WTC11 (cell line): ENCODE measurements around the gene GSK3B. TPM values are rescaled to one million over a fixed set of nuclear protein-coding genes. Genes with fewer than 3 reads are reported as not detected.

Experiments used
- ATAC-seq: fragments of 200-7000 bp; cut with Tn5 transposase; 2 replicates; pipeline ENCODE4 v1.10.0; 2021; ENCODE audit warnings: mild to moderate bottlenecking, moderate library complexity
- CTCF ChIA-PET: fragments of 300-600 bp; sonication (Branson Sonifier 250); formaldehyde crosslinking; loops from one replicate; lab custom pipeline; 2021; ENCODE audit warnings: antibody characterized with exemption; lab: Charles Lee
- POLR2A ChIA-PET: fragments of 350-600 bp; sonication (Branson Sonifier 250); formaldehyde crosslinking; loops from one replicate; lab custom pipeline; 2021; ENCODE audit warnings: antibody characterized with exemption; lab: Charles Lee
- DNase-seq: peaks from one replicate; pipeline ENCODE4 v3.0.0; 2021; ENCODE audit warnings: low spot score
- H3K27ac Mint-ChIP-seq: 2 replicates; pipeline ENCODE4 v1.8.0; 2021; ENCODE audit warnings: mixed read lengths
- H3K27me3 Mint-ChIP-seq: 2 replicates; pipeline ENCODE4 v1.8.0; 2021; ENCODE audit warnings: low read depth, mild to moderate bottlenecking, moderate library complexity, mixed read lengths
- H3K36me3 Mint-ChIP-seq: 2 replicates; pipeline ENCODE4 v1.8.0; 2021; ENCODE audit warnings: mixed read lengths
- H3K4me1 Mint-ChIP-seq: 2 replicates; pipeline ENCODE4 v1.8.0; 2022; ENCODE audit warnings: mixed read lengths
- H3K4me3 Mint-ChIP-seq: 2 replicates; pipeline ENCODE4 v1.8.0; 2021; ENCODE audit warnings: mild to moderate bottlenecking, moderate library complexity, mixed read lengths
- H3K9me3 Mint-ChIP-seq: 2 replicates; pipeline ENCODE4 v1.8.0; 2021; ENCODE audit warnings: mixed read lengths
- ATF1 ChIP-seq: sonication (generic); formaldehyde crosslinking; IDR thresholded peaks from 2 replicates; pipeline ENCODE4 v1.8.1; 2023; ENCODE audit warnings: mild to moderate bottlenecking, moderate library complexity, missing genetic modification reagents
- CDX4 ChIP-seq: fragments of 250-450 bp; sonication (Bioruptor Pico); IDR thresholded peaks from 2 replicates; pipeline ENCODE4 v1.9.0; 2021; ENCODE audit warnings: moderate library complexity, mild to moderate bottlenecking, inconsistent platforms, borderline replicate concordance
- CREB1 ChIP-seq: sonication (generic); formaldehyde crosslinking; IDR thresholded peaks from 2 replicates; pipeline ENCODE4 v1.8.0; 2023; ENCODE audit warnings: mild to moderate bottlenecking, missing genetic modification reagents
- ERG ChIP-seq: fragments of 250-450 bp; sonication (Bioruptor Pico); IDR thresholded peaks from 2 replicates; pipeline ENCODE4 v1.8.0; 2021; ENCODE audit warnings: mild to moderate bottlenecking
- ESRRA ChIP-seq: sonication (generic); formaldehyde crosslinking; IDR thresholded peaks from 2 replicates; pipeline ENCODE4 v1.8.1; 2022; ENCODE audit warnings: mild to moderate bottlenecking, missing genetic modification reagents, borderline replicate concordance
- ETV6 ChIP-seq: sonication (generic); formaldehyde crosslinking; IDR thresholded peaks from 2 replicates; pipeline ENCODE4 v1.8.1; 2022; ENCODE audit warnings: mild to moderate bottlenecking, missing genetic modification reagents
- FOXP4 ChIP-seq: sonication (generic); formaldehyde crosslinking; IDR thresholded peaks from 2 replicates; pipeline ENCODE4 v1.8.0; 2022; ENCODE audit warnings: mild to moderate bottlenecking, missing genetic modification reagents
- JAZF1 ChIP-seq: fragments of 250-450 bp; sonication (Bioruptor Pico); IDR thresholded peaks from 2 replicates; pipeline ENCODE4 v1.9.0; 2021; ENCODE audit warnings: moderate library complexity, mild to moderate bottlenecking, inconsistent platforms
- MLX ChIP-seq: sonication (generic); formaldehyde crosslinking; IDR thresholded peaks from 2 replicates; pipeline ENCODE4 v1.8.1; 2023; ENCODE audit warnings: mild to moderate bottlenecking, missing genetic modification reagents, moderate library complexity
- NR1H2 ChIP-seq: sonication (generic); formaldehyde crosslinking; IDR thresholded peaks from 2 replicates; pipeline ENCODE4 v1.9.0; 2021; ENCODE audit warnings: mild to moderate bottlenecking, moderate library complexity, missing genetic modification reagents
- PREB ChIP-seq: sonication (generic); formaldehyde crosslinking; IDR thresholded peaks from 2 replicates; pipeline ENCODE4 v1.8.1; 2022; ENCODE audit warnings: mild to moderate bottlenecking, missing genetic modification reagents, moderate library complexity, borderline replicate concordance
- PRRX2 ChIP-seq: fragments of 250-450 bp; sonication (Bioruptor Pico); IDR thresholded peaks from 2 replicates; pipeline ENCODE4 v1.8.0; 2021; ENCODE audit warnings: mild to moderate bottlenecking
- RORB ChIP-seq: fragments of 250-450 bp; sonication (Bioruptor Pico); IDR thresholded peaks from 2 replicates; pipeline ENCODE4 v1.9.0; 2021; ENCODE audit warnings: mild to moderate bottlenecking
- SP1 ChIP-seq: sonication (generic); formaldehyde crosslinking; conservative IDR thresholded peaks from 2 replicates; pipeline ENCODE4 v1.8.1; 2022; ENCODE audit warnings: missing genetic modification reagents
- TEAD4 ChIP-seq: sonication (generic); formaldehyde crosslinking; IDR thresholded peaks from 2 replicates; pipeline ENCODE4 v1.8.0; 2022; ENCODE audit warnings: mild to moderate bottlenecking, missing genetic modification reagents
- TP53 ChIP-seq: sonication (generic); formaldehyde crosslinking; IDR thresholded peaks from 2 replicates; pipeline ENCODE4 v1.8.1; 2023; ENCODE audit warnings: mild to moderate bottlenecking, missing genetic modification reagents
- USF1 ChIP-seq: sonication (generic); formaldehyde crosslinking; IDR thresholded peaks from 2 replicates; pipeline ENCODE4 v1.8.0; 2022; ENCODE audit warnings: mild to moderate bottlenecking, missing genetic modification reagents
- ZBTB43 ChIP-seq: sonication (generic); formaldehyde crosslinking; IDR thresholded peaks from 2 replicates; pipeline ENCODE4 v1.8.1; 2023; ENCODE audit warnings: mild to moderate bottlenecking, missing genetic modification reagents
- ZNF232 ChIP-seq: sonication (generic); formaldehyde crosslinking; IDR thresholded peaks from 2 replicates; pipeline ENCODE4 v1.8.0; 2022; ENCODE audit warnings: mild to moderate bottlenecking, missing genetic modification reagents
- ZNF263 ChIP-seq: sonication (generic); formaldehyde crosslinking; IDR thresholded peaks from 2 replicates; pipeline ENCODE4 v1.8.1; 2022; ENCODE audit warnings: low read depth, mild to moderate bottlenecking, moderate library complexity, missing genetic modification reagents
- ZNF512 ChIP-seq: sonication (generic); formaldehyde crosslinking; IDR thresholded peaks from 2 replicates; pipeline ENCODE4 v1.8.1; 2022; ENCODE audit warnings: missing genetic modification reagents, borderline replicate concordance
- ZNF671 ChIP-seq: fragments of 250-450 bp; sonication (Bioruptor Pico); IDR thresholded peaks from 2 replicates; pipeline ENCODE4 v1.8.0; 2021; ENCODE audit warnings: mild to moderate bottlenecking
- total RNA-seq: library from RNA; stranded (reverse); gene quantifications from 3 replicates; pipeline ENCODE4 v1.2.3, GENCODE V29; 2021

The GSK3B gene
- total RNA-seq, 1 experiment from 2014 or later: 48.9 TPM

- TF ChIP-seq CDX4 (CRISPR knock-in tag) (no peak), ETV6 (CRISPR knock-in tag) (no peak), ZBTB43 (CRISPR knock-in tag) (no peak), ZNF232 (CRISPR knock-in tag) (no peak), CREB1 (CRISPR knock-in tag) (no peak), ATF1 (CRISPR knock-in tag) (no peak), ZNF512 (CRISPR knock-in tag) (no peak), RORB (CRISPR knock-in tag) (no peak), PRRX2 (CRISPR knock-in tag) (no peak)
- TF ChIP-seq, all 79 proteins: peak for 0
Observed at GRCh38 chr3:119796785-119797184, 297.5 kb downstream of the GSK3B start (continued).

GRCh38 chr3:119796368-119796767, 297.9 kb downstream of the GSK3B start:
- no peak overlapping the region for H3K27ac Mint-ChIP-seq
- H3K9me3 Mint-ChIP-seq: no peaks in the 10 kb centered on the region
- ChIA-PET CTCF (no interaction called here), POLR2A (no interaction called here)
- no peaks in the 10 kb centered on the region for H3K27me3 Mint-ChIP-seq
- H3K4me3 Mint-ChIP-seq: no peak overlapping the region
- DNase-seq: no peak
- ATAC-seq: no peak
- TF ChIP-seq ERG (CRISPR knock-in tag) (no peak), ESRRA (CRISPR knock-in tag) (no peak), SP1 (CRISPR knock-in tag) (no peak), JAZF1 (no peak), PREB (CRISPR knock-in tag) (no peak)
- peaks cover 12% of the 10 kb centered on the region for H3K4me1 Mint-ChIP-seq
- H3K36me3 Mint-ChIP-seq: no peaks in the 10 kb centered on the region

GRCh38 chr3:119795849-119796248, 298.4 kb downstream of the GSK3B start:
- TF ChIP-seq TP53 (CRISPR knock-in tag): no peak
- no peak for TF ChIP-seq ZNF671
- TF ChIP-seq ZBTB43 (CRISPR knock-in tag): no peak
- TF ChIP-seq FOXP4: no peak
- TF ChIP-seq ZNF263 (CRISPR knock-in tag): no peak
- no peak for TF ChIP-seq USF1
- no peak for TF ChIP-seq MLX (CRISPR knock-in tag)
- TF ChIP-seq NR1H2: no peak
- TF ChIP-seq ZNF232 (CRISPR knock-in tag): no peak
- TF ChIP-seq TEAD4 (CRISPR knock-in tag): no peak
- Mint-ChIP-seq H3K36me3 (no peaks in the 10 kb centered on the region), H3K27ac (no peak overlapping the region), H3K4me3 (no peak overlapping the region), H3K4me1 (peaks cover 12% of the 10 kb centered on the region), H3K27me3 (no peaks in the 10 kb centered on the region), H3K9me3 (no peaks in the 10 kb centered on the region)
- ChIA-PET CTCF (no interaction called here), POLR2A (no interaction called here)
- ATAC-seq (no peak), DNase-seq (no peak)
